SK-N-SH (cell line): Measurements from ENCODE around the gene SLC24A3. TPM values are rescaled to one million over a fixed set of nuclear protein-coding genes. Genes with fewer than 3 reads are reported as not detected.

Experiments used
- CTCF ChIA-PET: fragments of 300-600, 350-600 bp; formaldehyde crosslinking; extraction: SDS; loops from one replicate; lab custom pipeline; 2021; lab: Yijun Ruan, JAX
- POLR2A ChIA-PET: fragments of 350-600 bp; sonication (Branson Sonifier 250); formaldehyde crosslinking; extraction: SDS; loops from one replicate; lab custom pipeline; 2020; ENCODE audit warnings: antibody characterized with exemption, inconsistent platforms; lab: Yijun Ruan, JAX
- DNase-seq: peaks from one replicate; pipeline ENCODE4 v3.0.0; 2012
- H2AFZ ChIP-seq: fragments of 200-600 bp; sonication (generic); 2 replicates; pipeline ENCODE4 v1.8.1; 2016; ENCODE audit warnings: antibody characterized with exemption, mild to moderate bottlenecking, low read depth
- H3F3A ChIP-seq: fragments of 200-600 bp; sonication (generic); replicated peaks from 2 replicates; pipeline ENCODE3; 2016; ENCODE audit warnings: antibody characterized with exemption, mild to moderate bottlenecking; ENCODE audit not compliant: insufficient read depth
- H3K27ac ChIP-seq, 2 experiments: fragments of 200-500 bp in 1 of 2; fragments of 200-600 bp in 1 of 2; sonication (Bioruptor generic) in 1 of 2; sonication (generic), shearing (Covaris generic) in 1 of 2; 2 replicates each; pipeline versions ENCODE4 v1.5.1 to v1.6.1; 2014 to 2016; ENCODE audit warnings: low read depth in 2 of 2, inconsistent platforms in 1 of 2, low read length in 1 of 2, mild to moderate bottlenecking in 1 of 2, mixed read lengths in 1 of 2
- H3K27me3 ChIP-seq: fragments of 200-600 bp; sonication (generic), shearing (Covaris generic); 2 replicates; pipeline ENCODE4 v1.6.1; 2016; ENCODE audit warnings: mixed run types; ENCODE audit not compliant: insufficient read depth
- H3K36me3 ChIP-seq, 2 experiments: fragments of 200-500 bp in 1 of 2; fragments of 200-600 bp in 1 of 2; sonication (Bioruptor generic) in 1 of 2; sonication (generic) in 1 of 2; replicated peaks in 1 of 2; 2 replicates each; pipeline versions ENCODE3 to v1.5.1; 2014 to 2016; ENCODE audit warnings: low read length in 1 of 2, mild to moderate bottlenecking in 1 of 2; ENCODE audit not compliant: insufficient read depth in 2 of 2, control insufficient read depth in 1 of 2
- H3K4me1 ChIP-seq, 2 experiments: fragments of 200-500 bp in 1 of 2; fragments of 200-600 bp in 1 of 2; sonication (Bioruptor generic) in 1 of 2; sonication (generic), shearing (Covaris generic) in 1 of 2; 2 replicates each; pipeline versions ENCODE4 v1.5.1 to v1.6.1; 2014 to 2016; ENCODE audit warnings: low read depth in 1 of 2, low read length in 1 of 2, mixed run types in 1 of 2; ENCODE audit not compliant: insufficient read depth in 2 of 2, control insufficient read depth in 1 of 2
- H3K4me2 ChIP-seq: fragments of 200-600 bp; sonication (generic), shearing (Covaris generic); 2 replicates; pipeline ENCODE4 v1.6.1; 2017; ENCODE audit warnings: mixed run types
- H3K4me3 ChIP-seq, 2 experiments: fragments of 200-500 bp in 1 of 2; fragments of 200-600 bp in 1 of 2; sonication (Bioruptor generic) in 1 of 2; sonication (generic), shearing (Covaris generic) in 1 of 2; 2 replicates each; pipeline versions ENCODE4 v1.5.1 to v1.8.1; 2014 to 2016; ENCODE audit warnings: low read depth in 2 of 2, inconsistent platforms in 1 of 2, low read length in 1 of 2, mild to moderate bottlenecking in 1 of 2, mixed read lengths in 1 of 2, moderate library complexity in 1 of 2
- H3K79me2 ChIP-seq: fragments of 200-600 bp; sonication (generic); 2 replicates; pipeline ENCODE4 v1.8.1; 2017; ENCODE audit warnings: mild to moderate bottlenecking; ENCODE audit not compliant: insufficient read depth
- H3K9ac ChIP-seq: fragments of 200-600 bp; sonication (generic); 2 replicates; pipeline ENCODE4 v1.6.1; 2017; ENCODE audit warnings: mixed run types
- H3K9me2 ChIP-seq: fragments of 200-600 bp; sonication (generic); 2 replicates; pipeline ENCODE4 v1.6.1; 2017; ENCODE audit warnings: mixed run types
- H3K9me3 ChIP-seq: fragments of 200-600 bp; sonication (generic); 2 replicates; pipeline ENCODE4 v1.6.1; 2017; ENCODE audit warnings: mixed run types, mild to moderate bottlenecking, moderate library complexity
- H4K20me1 ChIP-seq: fragments of 200-600 bp; sonication (generic); 2 replicates; pipeline ENCODE4 v1.6.1; 2017; ENCODE audit warnings: mild to moderate bottlenecking, mixed run types; ENCODE audit not compliant: insufficient read depth
- CHD2 ChIP-seq: fragments of 150-350 bp; IDR thresholded peaks from 2 replicates; pipeline ENCODE4 v1.6.1; 2018; ENCODE audit warnings: low read length; ENCODE audit not compliant: partially characterized antibody
- ELF1 ChIP-seq: IDR thresholded peaks from 2 replicates; pipeline ENCODE4 v1.4.0; 2012
- EZH2phosphoT487 ChIP-seq: fragments of 200-600 bp; sonication (generic); IDR thresholded peaks from 2 replicates; pipeline ENCODE4 v1.6.1; 2017; ENCODE audit warnings: low read depth, mixed run types, mild to moderate bottlenecking, antibody characterized with exemption, moderate library complexity, borderline replicate concordance
- FOXJ3 ChIP-seq: sonication (generic); formaldehyde crosslinking; IDR thresholded peaks from 2 replicates; pipeline ENCODE4 v1.5.1; 2020; ENCODE audit warnings: mild to moderate bottlenecking, missing genetic modification reagents
- FOXM1 ChIP-seq: IDR thresholded peaks from 2 replicates; pipeline ENCODE4 v1.4.0; 2012; ENCODE audit warnings: low read depth, mild to moderate bottlenecking
- RXRA ChIP-seq: IDR thresholded peaks from 2 replicates; pipeline ENCODE4 v1.4.0; 2012; ENCODE audit warnings: low read depth, mild to moderate bottlenecking, borderline replicate concordance
- TCF12 ChIP-seq: IDR thresholded peaks from 2 replicates; pipeline ENCODE4 v1.4.0; 2012
- WGBS: methylation state at CpG from one replicate; pipeline ENCODE4 v1.1.6; 2017; ENCODE audit warnings: low lambda C conversion rate; 5-methylcytosine and 5-hydroxymethylcytosine counted together
- polyA plus RNA-seq, 3 experiments: library from polyadenylated mRNA; depleted of rRNA; stranded (reverse); fragments of >200 nt; gene quantifications; 2 replicates each; pipeline ENCODE4 v1.2.3, GENCODE V29; 2012
- TF ChIP-seq, protein P1 (sequence below): IDR thresholded peaks from 2 replicates; pipeline ENCODE4; 2012
- TF ChIP-seq, protein P2 (sequence below): IDR thresholded peaks from 2 replicates; pipeline ENCODE4 v1.4.0; 2012; ENCODE audit warnings: low read depth
- TF ChIP-seq, protein P3 (sequence below): fragments of 200-600 bp; sonication (generic); IDR thresholded peaks from 2 replicates; pipeline ENCODE4 v1.6.1; 2017; ENCODE audit warnings: antibody characterized with exemption, mild to moderate bottlenecking, moderate library complexity
- TF ChIP-seq, protein P4 (sequence below): IDR thresholded peaks from 2 replicates; pipeline ENCODE4 v1.6.1; 2012; ENCODE audit warnings: mild to moderate bottlenecking, low read depth, low read length, moderate library complexity

The SLC24A3 gene
- polyA plus RNA-seq, 1 of the 3 experiments (the other 2 are of a cell fraction) = not detected

DNA sequence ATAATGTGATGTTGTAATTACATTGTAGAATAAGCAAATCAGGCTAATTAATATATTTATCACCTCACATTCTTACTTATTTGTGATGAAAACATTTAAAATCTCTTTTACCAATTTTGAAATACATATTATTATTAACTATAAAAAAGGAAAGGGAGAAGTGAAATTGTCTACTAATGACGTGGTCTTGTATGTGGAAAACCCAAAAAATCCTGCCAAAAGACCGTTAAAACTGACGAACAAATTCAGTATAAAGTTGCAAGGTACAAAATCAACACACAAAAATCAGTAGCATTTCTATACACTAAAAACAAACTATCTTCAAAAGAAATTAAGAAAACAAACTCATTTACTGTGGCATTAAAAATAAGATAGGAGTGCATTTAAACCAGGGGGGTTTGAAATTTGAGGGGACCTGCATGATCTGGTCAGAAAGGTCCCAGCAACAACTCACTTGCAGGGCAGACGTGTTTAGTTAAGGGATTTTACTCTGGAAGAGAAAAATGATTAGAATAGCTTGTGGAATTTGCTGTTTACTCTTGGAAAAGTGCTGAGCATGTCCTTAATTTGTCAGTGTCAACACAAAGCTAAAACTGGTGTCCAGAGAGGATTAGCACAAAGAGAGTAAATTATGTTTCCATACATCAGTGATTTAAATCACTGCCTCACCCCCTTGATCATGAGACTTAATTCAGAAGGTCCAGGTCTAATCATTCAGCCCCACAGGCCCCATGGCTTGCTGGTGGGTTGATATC, 310.6 kb downstream of the SLC24A3 start:
- Histone ChIP-seq H4K20me1 (no peaks in the 10 kb centered on the region), H3F3A (no peaks in the 10 kb centered on the region)
- WGBS = 8% methylated on average over 4 of the region's 4 CpGs
- CTCF ChIA-PET = interaction anchor here (0.8 kb wide), 1 partner anchor 20 kb away, joined by 3 read pairs; no protein-coding TSS in a partner anchor
- TF ChIP-seq FOXJ3 (CRISPR knock-in tag) = no peak
- TF ChIP-seq, protein P1, sequence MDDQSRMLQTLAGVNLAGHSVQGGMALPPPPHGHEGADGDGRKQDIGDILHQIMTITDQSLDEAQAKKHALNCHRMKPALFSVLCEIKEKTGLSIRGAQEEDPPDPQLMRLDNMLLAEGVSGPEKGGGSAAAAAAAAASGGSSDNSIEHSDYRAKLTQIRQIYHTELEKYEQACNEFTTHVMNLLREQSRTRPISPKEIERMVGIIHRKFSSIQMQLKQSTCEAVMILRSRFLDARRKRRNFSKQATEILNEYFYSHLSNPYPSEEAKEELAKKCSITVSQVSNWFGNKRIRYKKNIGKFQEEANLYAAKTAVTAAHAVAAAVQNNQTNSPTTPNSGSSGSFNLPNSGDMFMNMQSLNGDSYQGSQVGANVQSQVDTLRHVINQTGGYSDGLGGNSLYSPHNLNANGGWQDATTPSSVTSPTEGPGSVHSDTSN = no peak
- TF ChIP-seq, all 33 proteins: peak for 0
- POLR2A ChIA-PET = no interaction called here
- DNase-seq = no peak
- Histone ChIP-seq H3K27me3 (no peaks in the 10 kb centered on the region), H3K27ac (no peak overlapping the region), H3K36me3 (no peaks in the 10 kb centered on the region), H3K4me2 (no peak overlapping the region), H3K4me1 (no peaks in the 10 kb centered on the region; a peak in 1 of 4 replicates), H3K79me2 (no peaks in the 10 kb centered on the region), H2AFZ (no peak overlapping the region), H3K9ac (no peak overlapping the region), H3K9me2 (no peaks in the 10 kb centered on the region), H3K9me3 (no peaks in the 10 kb centered on the region), H3K4me3 (no peak overlapping the region)

DNA sequence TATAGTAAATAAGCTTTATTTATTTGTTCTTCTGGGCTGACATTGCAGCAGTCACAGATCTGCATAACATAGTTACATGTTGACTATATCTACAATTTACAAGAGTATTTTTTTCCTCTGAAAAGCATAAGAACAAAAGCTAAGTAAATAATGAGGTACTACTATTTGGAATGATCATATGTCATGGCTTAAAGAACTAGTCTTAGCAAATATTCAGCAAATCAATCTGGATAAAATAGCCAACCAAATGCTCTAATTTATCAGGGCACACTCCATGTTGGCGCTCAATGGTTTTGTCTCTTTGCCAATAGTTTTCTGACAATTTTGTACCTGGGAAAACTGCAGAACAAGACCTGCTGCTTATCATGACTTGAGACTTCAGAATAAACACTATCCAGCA, 312.2 kb downstream of the SLC24A3 start:
- Histone ChIP-seq H3K9ac (no peak overlapping the region), H3K27me3 (no peaks in the 10 kb centered on the region; the same call in 1 of the 2 replicates), H3K4me2 (no peak overlapping the region)
- TF ChIP-seq CHD2 = no peak
- TF ChIP-seq, protein P2, sequence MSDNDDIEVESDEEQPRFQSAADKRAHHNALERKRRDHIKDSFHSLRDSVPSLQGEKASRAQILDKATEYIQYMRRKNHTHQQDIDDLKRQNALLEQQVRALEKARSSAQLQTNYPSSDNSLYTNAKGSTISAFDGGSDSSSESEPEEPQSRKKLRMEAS = no peak
- TF ChIP-seq FOXM1 = no peak
- TF ChIP-seq RXRA = no peak
- TF ChIP-seq ELF1 = no peak
- TF ChIP-seq EZH2phosphoT487 = no peak
- TF ChIP-seq, protein P3, sequence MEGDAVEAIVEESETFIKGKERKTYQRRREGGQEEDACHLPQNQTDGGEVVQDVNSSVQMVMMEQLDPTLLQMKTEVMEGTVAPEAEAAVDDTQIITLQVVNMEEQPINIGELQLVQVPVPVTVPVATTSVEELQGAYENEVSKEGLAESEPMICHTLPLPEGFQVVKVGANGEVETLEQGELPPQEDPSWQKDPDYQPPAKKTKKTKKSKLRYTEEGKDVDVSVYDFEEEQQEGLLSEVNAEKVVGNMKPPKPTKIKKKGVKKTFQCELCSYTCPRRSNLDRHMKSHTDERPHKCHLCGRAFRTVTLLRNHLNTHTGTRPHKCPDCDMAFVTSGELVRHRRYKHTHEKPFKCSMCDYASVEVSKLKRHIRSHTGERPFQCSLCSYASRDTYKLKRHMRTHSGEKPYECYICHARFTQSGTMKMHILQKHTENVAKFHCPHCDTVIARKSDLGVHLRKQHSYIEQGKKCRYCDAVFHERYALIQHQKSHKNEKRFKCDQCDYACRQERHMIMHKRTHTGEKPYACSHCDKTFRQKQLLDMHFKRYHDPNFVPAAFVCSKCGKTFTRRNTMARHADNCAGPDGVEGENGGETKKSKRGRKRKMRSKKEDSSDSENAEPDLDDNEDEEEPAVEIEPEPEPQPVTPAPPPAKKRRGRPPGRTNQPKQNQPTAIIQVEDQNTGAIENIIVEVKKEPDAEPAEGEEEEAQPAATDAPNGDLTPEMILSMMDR = no peak
- no peak for TF ChIP-seq TCF12
- TF ChIP-seq, protein P4, sequence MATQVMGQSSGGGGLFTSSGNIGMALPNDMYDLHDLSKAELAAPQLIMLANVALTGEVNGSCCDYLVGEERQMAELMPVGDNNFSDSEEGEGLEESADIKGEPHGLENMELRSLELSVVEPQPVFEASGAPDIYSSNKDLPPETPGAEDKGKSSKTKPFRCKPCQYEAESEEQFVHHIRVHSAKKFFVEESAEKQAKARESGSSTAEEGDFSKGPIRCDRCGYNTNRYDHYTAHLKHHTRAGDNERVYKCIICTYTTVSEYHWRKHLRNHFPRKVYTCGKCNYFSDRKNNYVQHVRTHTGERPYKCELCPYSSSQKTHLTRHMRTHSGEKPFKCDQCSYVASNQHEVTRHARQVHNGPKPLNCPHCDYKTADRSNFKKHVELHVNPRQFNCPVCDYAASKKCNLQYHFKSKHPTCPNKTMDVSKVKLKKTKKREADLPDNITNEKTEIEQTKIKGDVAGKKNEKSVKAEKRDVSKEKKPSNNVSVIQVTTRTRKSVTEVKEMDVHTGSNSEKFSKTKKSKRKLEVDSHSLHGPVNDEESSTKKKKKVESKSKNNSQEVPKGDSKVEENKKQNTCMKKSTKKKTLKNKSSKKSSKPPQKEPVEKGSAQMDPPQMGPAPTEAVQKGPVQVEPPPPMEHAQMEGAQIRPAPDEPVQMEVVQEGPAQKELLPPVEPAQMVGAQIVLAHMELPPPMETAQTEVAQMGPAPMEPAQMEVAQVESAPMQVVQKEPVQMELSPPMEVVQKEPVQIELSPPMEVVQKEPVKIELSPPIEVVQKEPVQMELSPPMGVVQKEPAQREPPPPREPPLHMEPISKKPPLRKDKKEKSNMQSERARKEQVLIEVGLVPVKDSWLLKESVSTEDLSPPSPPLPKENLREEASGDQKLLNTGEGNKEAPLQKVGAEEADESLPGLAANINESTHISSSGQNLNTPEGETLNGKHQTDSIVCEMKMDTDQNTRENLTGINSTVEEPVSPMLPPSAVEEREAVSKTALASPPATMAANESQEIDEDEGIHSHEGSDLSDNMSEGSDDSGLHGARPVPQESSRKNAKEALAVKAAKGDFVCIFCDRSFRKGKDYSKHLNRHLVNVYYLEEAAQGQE = no peak
- TF ChIP-seq, all 33 proteins: peak for 0
- no peaks in the 10 kb centered on the region for H3K79me2 ChIP-seq
- H4K20me1 ChIP-seq = no peaks in the 10 kb centered on the region
- ChIA-PET POLR2A (no interaction called here), CTCF (no interaction called here)
- H3K4me1 ChIP-seq = no peaks in the 10 kb centered on the region; a peak in 1 of 4 replicates
- 23% methylated on average over 1 of the region's 1 CpG for WGBS
- no peaks in the 10 kb centered on the region for H3F3A ChIP-seq
- no peaks in the 10 kb centered on the region for H3K9me2 ChIP-seq
- H2AFZ ChIP-seq = no peak overlapping the region
- H3K36me3 ChIP-seq = no peaks in the 10 kb centered on the region
- no peak overlapping the region for H3K4me3 ChIP-seq
- H3K9me3 ChIP-seq = no peaks in the 10 kb centered on the region
- no peak overlapping the region for H3K27ac ChIP-seq
- no peak for DNase-seq
